K562 (cell line): ENCODE measurements around the gene OTOA. TPM values are rescaled to one million over a fixed set of nuclear protein-coding genes. Genes with fewer than 3 reads are reported as not detected.

ENCODE experiments used
- ATAC-seq: fragments of 200-7000 bp; cut with Tn5 transposase; 3 replicates; pipeline ENCODE4 v1.9.1; 2020; ENCODE audit warnings: moderate library complexity
- BruUV-seq: library from RNA; stranded (reverse); fragments of 400-500 nt; replicated peaks from 2 replicates; lab custom pipeline; 2021; lab: Mats Ljungman, UMichigan
- CTCF ChIA-PET: fragments of 300-600 bp; formaldehyde crosslinking; extraction: SDS; loops from one replicate; lab custom pipeline; 2021; ENCODE audit warnings: low intra/inter-chr PET ratio; lab: Yijun Ruan, JAX
- POLR2A ChIA-PET: fragments of 300-600, 350-650 bp; sonication (Branson Sonifier 250); formaldehyde crosslinking; extraction: SDS; loops from one replicate; lab custom pipeline; 2021; ENCODE audit warnings: antibody characterized with exemption, inconsistent platforms; lab: Yijun Ruan, JAX
- DNase-seq, 4 experiments: peaks; one replicate each; pipeline versions ENCODE4 v3.0.0 to v3.0.0-alpha.2; 2011 to 2018; ENCODE audit warnings: low spot score in 3 of 4, mixed read lengths in 3 of 4; ENCODE audit errors: extremely low read depth in 1 of 4
- FAIRE-seq: peaks from 2 replicates; lab custom pipeline; 2011; peaks lifted over from hg19 to GRCh38; lab: Jason Lieb, UNC
- H2AFZ ChIP-seq: 2 replicates; pipeline ENCODE4 v1.6.0; 2011; ENCODE audit warnings: low read depth, low read length, control low read depth, inconsistent platforms
- H3K27ac ChIP-seq: fragments of 200-600 bp; 3 replicates; pipeline ENCODE4 v1.8.0; 2011; ENCODE audit warnings: low read depth, mild to moderate bottlenecking, control low read depth, inconsistent platforms, low read length, moderate library complexity, mixed read lengths; ENCODE audit errors: extremely low read depth
- H3K27me3 ChIP-seq, 2 experiments: fragments of 300-600 bp in 1 of 2; 2 replicates in 1 of 2; 3 replicates in 1 of 2; pipeline versions ENCODE4 v1.6.0 to v1.8.0; 2011; ENCODE audit warnings: inconsistent platforms in 2 of 2, low read length in 2 of 2, mild to moderate bottlenecking in 1 of 2, mixed read lengths in 1 of 2, moderate library complexity in 1 of 2; ENCODE audit not compliant: control insufficient read depth in 2 of 2, insufficient read depth in 2 of 2
- H3K36me3 ChIP-seq: fragments of 300-600 bp; 3 replicates; pipeline ENCODE4 v1.8.0; 2011; ENCODE audit warnings: mild to moderate bottlenecking, low read length, inconsistent platforms; ENCODE audit not compliant: control insufficient read depth, insufficient read depth
- H3K4me1 ChIP-seq, 2 experiments: fragments of 200-600 bp in 1 of 2; replicated peaks in 1 of 2; 2 replicates in 1 of 2; 3 replicates in 1 of 2; pipeline versions ENCODE4 v1.5.1 to v1.8.0; 2011; ENCODE audit warnings: inconsistent platforms in 2 of 2, low read length in 2 of 2, mild to moderate bottlenecking in 1 of 2, mixed read lengths in 1 of 2, moderate library complexity in 1 of 2; ENCODE audit not compliant: control insufficient read depth in 2 of 2, insufficient read depth in 2 of 2
- H3K4me2 ChIP-seq: 2 replicates; pipeline ENCODE4 v1.6.1; 2011; ENCODE audit warnings: low read length, control low read depth, inconsistent platforms, mixed read lengths; ENCODE audit not compliant: insufficient read depth
- H3K4me3 ChIP-seq: fragments of 200-600 bp; sonication (generic), shearing (Covaris generic); 2 replicates; pipeline ENCODE4 v1.5.1; 2016; ENCODE audit warnings: control low read depth, inconsistent platforms
- H3K79me2 ChIP-seq: fragments of 200-600 bp; 3 replicates; pipeline ENCODE4 v1.8.0; 2011; ENCODE audit warnings: low read length, inconsistent platforms; ENCODE audit not compliant: control insufficient read depth, insufficient read depth
- H3K9ac ChIP-seq, 2 experiments: 2 replicates each; pipeline versions ENCODE4 v1.6.0 to v1.6.1; 2011; ENCODE audit warnings: low read depth in 2 of 2, low read length in 2 of 2, control low read depth in 1 of 2, inconsistent platforms in 1 of 2, mild to moderate bottlenecking in 1 of 2, mixed read lengths in 1 of 2; ENCODE audit not compliant: insufficient read depth in 1 of 2
- H3K9me1 ChIP-seq: one replicate; pipeline ENCODE4 v1.6.0; 2011; ENCODE audit warnings: inconsistent platforms, mild to moderate bottlenecking, low read length, moderate library complexity; ENCODE audit not compliant: control insufficient read depth, insufficient read depth
- H3K9me3 ChIP-seq: replicated peaks from 2 replicates; pipeline ENCODE4 v1.5.1; 2011; ENCODE audit warnings: low read depth, low read length, inconsistent platforms; ENCODE audit not compliant: control insufficient read depth, insufficient read depth
- H4K20me1 ChIP-seq: replicated peaks from 2 replicates; pipeline ENCODE4 v1.6.1; 2011; ENCODE audit warnings: low read length, inconsistent platforms, mixed read lengths; ENCODE audit not compliant: control insufficient read depth, insufficient read depth
- BHLHE40 ChIP-seq: IDR thresholded peaks from 2 replicates; pipeline ENCODE4 v1.6.1; 2011; ENCODE audit warnings: low read length, improper control_type of control experiment
- BRD9 ChIP-seq: fragments of 450-650 bp; IDR thresholded peaks from 2 replicates; pipeline ENCODE4 v1.6.1; 2018; ENCODE audit warnings: low read depth; ENCODE audit not compliant: partially characterized antibody
- EGR1 ChIP-seq: fragments of 450-650 bp; conservative IDR thresholded peaks from 2 replicates; pipeline ENCODE4 v1.6.1; 2017; ENCODE audit warnings: mild to moderate bottlenecking
- MECOM ChIP-seq: fragments of 250-450 bp; sonication (Bioruptor Pico); IDR thresholded peaks from 2 replicates; pipeline ENCODE4 v1.8.0; 2022; ENCODE audit warnings: inconsistent platforms
- MNT ChIP-seq, 2 experiments: fragments of 450-650 bp; conservative IDR thresholded peaks; 2 replicates each; pipeline ENCODE4 v1.6.1; 2017; ENCODE audit warnings: mild to moderate bottlenecking in 2 of 2, moderate library complexity in 2 of 2
- NR1H2 ChIP-seq: sonication (generic); formaldehyde crosslinking; IDR thresholded peaks from 2 replicates; pipeline ENCODE4 v1.4.0; 2020; ENCODE audit warnings: mild to moderate bottlenecking, missing genetic modification reagents
- POLR2B ChIP-seq: fragments of 450-650 bp; IDR thresholded peaks from 2 replicates; pipeline ENCODE4 v1.6.1; 2018; ENCODE audit warnings: low read depth; ENCODE audit not compliant: partially characterized antibody
- SNAPC5 ChIP-seq: fragments of 250-450 bp; sonication (Bioruptor Pico); IDR thresholded peaks from 2 replicates; pipeline ENCODE4 v1.8.0; 2021; ENCODE audit warnings: moderate library complexity, mild to moderate bottlenecking, inconsistent platforms
- TCF7L2 ChIP-seq: fragments of 150-350 bp; IDR thresholded peaks from 2 replicates; pipeline ENCODE4 v1.6.1; 2016; ENCODE audit warnings: low read depth, mild to moderate bottlenecking, low read length, moderate library complexity
- ZNF124 ChIP-seq: sonication (generic); formaldehyde crosslinking; IDR thresholded peaks from 2 replicates; pipeline ENCODE4 v1.8.1; 2022; ENCODE audit warnings: missing genetic modification reagents
- whole genome bisulfite sequencing: fragments of 100-300 bp; shearing (Covaris generic); methylation state at CpG from one replicate; pipeline ENCODE4 v1.1.6; 2016; ENCODE audit warnings: low coverage, mixed read lengths; ENCODE audit not compliant: insufficient coverage; ENCODE audit errors: missing lambda C conversion rate; 5-methylcytosine and 5-hydroxymethylcytosine counted together
- in situ Hi-C: fragments of 300-500 bp; cut with MboI; formaldehyde crosslinking; loops from 4 replicates; pipeline ENCODE4 v1.15.0; 2018; ENCODE audit warnings: inconsistent platforms, mixed read lengths
- intact Hi-C: fragments of 100-400 bp; cut with micrococcal nuclease; formaldehyde crosslinking; loops from 2 replicates; pipeline ENCODE4 v1.14.2; 2022
- polyA plus RNA-seq, 8 experiments: library from polyadenylated mRNA; depleted of rRNA in 4 of 8; stranded (reverse) in 5 of 8; unstranded in 3 of 8; fragments of >200 nt; fragmentation: Nextera tagmentation in 2 of 8; fragmentation: Illumina TruSeq in 1 of 8; extraction: Ambion mirVana in 2 of 8; extraction: Trizol in 1 of 8; gene quantifications; 2 replicates each; pipeline versions ENCODE4 v1.2.1 to v1.2.3, GENCODE V29; 2011 to 2014; ENCODE audit warnings: inconsistent platforms in 1 of 8, missing spikeins in 1 of 8
- total RNA-seq, 7 experiments: library from RNA; depleted of rRNA in 6 of 7; stranded (reverse); fragments of >200 nt in 6 of 7; fragmentation: Illumina TruSeq in 2 of 7; extraction: Trizol in 2 of 7; gene quantifications; 2 replicates each; pipeline versions ENCODE4 v1.2.1 to v1.2.3, GENCODE V29; 2011 to 2021; ENCODE audit warnings: low replicate concordance in 1 of 7

The OTOA gene
- total and polyA plus RNA-seq, 9 of the 15 experiments (the other 6 are each of a cell fraction or from before 2014, with no cell fraction given), result 0.04 TPM; not detected in 8

- intact Hi-C loops (no loop called here), in situ Hi-C loops (no loop called here)
- no peaks in the 10 kb centered on the region for H3K36me3 ChIP-seq
- WGBS, result 51% methylated on average over 4 of the region's 4 CpGs
- ChIA-PET POLR2A (interaction anchor here (0.7 to 1.6 kb wide), 4 partner anchors 9 to 54 kb away, joined by 3 to 6 read pairs (median 3); no protein-coding TSS in a partner anchor), CTCF (no interaction called here)
- H3K27ac ChIP-seq, result no peak overlapping the region
- H2AFZ ChIP-seq, result no peak overlapping the region
- H3K4me1 ChIP-seq, result no peaks in the 10 kb centered on the region; a peak in 1 of 5 replicates
- no peaks in the 10 kb centered on the region for H3K79me2 ChIP-seq
- H3K4me2 ChIP-seq, result no peak overlapping the region
- no peaks in the 10 kb centered on the region for H3K27me3 ChIP-seq
- H3K9ac ChIP-seq, result no peak overlapping the region
- no peaks in the 10 kb centered on the region for H3K9me1 ChIP-seq
- TF ChIP-seq ZNF124 (CRISPR knock-in tag) (no peak), EGR1 (peak; percentile 11; the same call in 1 of the 2 replicates), BHLHE40 (no peak)
- FAIRE-seq (peak; percentile 26), ATAC-seq (no peak), DNase-seq (no peak)
- no peaks in the 10 kb centered on the region for H3K9me3 ChIP-seq
- no TSS peak for BruUV-seq
- H4K20me1 ChIP-seq, result 0 out of 2 replicates have a peak, but pooled peaks cover 3% of the 10 kb centered on the region
- no peak overlapping the region for H3K4me3 ChIP-seq
These were observed 25.2 kb upstream of the OTOA start for GRCh38 chr16:21638573-21638975.

GRCh38 chr16:21639493-21639892, 24.3 kb upstream of the OTOA start:
- in situ Hi-C loops, result no loop called here
- POLR2A ChIA-PET, result interaction anchor here (0.6 to 1.6 kb wide), 3 partner anchors 9 to 91 kb away, joined by 3 to 6 read pairs (median 3); no protein-coding TSS in a partner anchor
- WGBS, result 87% methylated on average over 2 of the region's 2 CpGs
- intact Hi-C loops, result no loop called here
- no peak for DNase-seq
- H3K27me3 ChIP-seq, result no peaks in the 10 kb centered on the region
- H3K27ac ChIP-seq, result no peak overlapping the region
- H4K20me1 ChIP-seq, result 0 out of 2 replicates have a peak, but pooled peaks cover 3% of the 10 kb centered on the region
- no peaks in the 10 kb centered on the region for H3K36me3 ChIP-seq
- no peaks in the 10 kb centered on the region; a peak in 2 of 5 replicates for H3K4me1 ChIP-seq
- CTCF ChIA-PET, result interaction anchor here (2.3 kb wide), 1 partner anchor 55 kb away, joined by 34 read pairs; no protein-coding TSS in a partner anchor
- no TSS peak for BruUV-seq
- H3K9me3 ChIP-seq, result no peaks in the 10 kb centered on the region
- H3K4me3 ChIP-seq, result no peak overlapping the region
- no peak overlapping the region for H2AFZ ChIP-seq
- no peak overlapping the region for H3K4me2 ChIP-seq
- no peaks in the 10 kb centered on the region for H3K9me1 ChIP-seq
- FAIRE-seq, result no peak
- no peak for ATAC-seq
- TF ChIP-seq TCF7L2 (no peak), BRD9 (no peak), NR1H2 (CRISPR knock-in tag) (no peak), MNT (conservative IDR thresholded peaks at IDR 0.05) (no peak), MECOM (CRISPR knock-in tag) (no peak), POLR2B (no peak), SNAPC5 (CRISPR knock-in tag) (no peak)
- no peaks in the 10 kb centered on the region for H3K79me2 ChIP-seq
- no peak overlapping the region for H3K9ac ChIP-seq
